Right renal pelvis (tissue), 4 donors: ENCODE data around the gene COL4A6. TPM values are rescaled to one million over a fixed set of nuclear protein-coding genes. Genes with fewer than 3 reads are reported as not detected.

Source experiments
- DNase-seq, 4 donors: peaks; one replicate each; pipeline ENCODE4 v3.0.0-alpha.2; 2013; ENCODE audit warnings: low read depth in 4 of 4, low spot score in 3 of 4, missing footprints in 1 of 4
- polyA plus RNA-seq, 4 donors: library from polyadenylated mRNA; unstranded; fragments of 120-200 nt; gene quantifications; one replicate each; pipeline ENCODE4 v1.2.1, GENCODE V29; 2013; ENCODE audit not compliant: insufficient read length in 4 of 4

COL4A6 gene
- polyA plus RNA-seq, 4 donors = 16.6 to 17.8 (median 17.3) TPM

- no peak for DNase-seq
These were observed 152.9 kb downstream of the COL4A6 start for GRCh38 chrX:108285356-108285755.

GRCh38 chrX:108275732-108276131, 162.5 kb downstream of the COL4A6 start:
- DNase-seq = no peak

DNA sequence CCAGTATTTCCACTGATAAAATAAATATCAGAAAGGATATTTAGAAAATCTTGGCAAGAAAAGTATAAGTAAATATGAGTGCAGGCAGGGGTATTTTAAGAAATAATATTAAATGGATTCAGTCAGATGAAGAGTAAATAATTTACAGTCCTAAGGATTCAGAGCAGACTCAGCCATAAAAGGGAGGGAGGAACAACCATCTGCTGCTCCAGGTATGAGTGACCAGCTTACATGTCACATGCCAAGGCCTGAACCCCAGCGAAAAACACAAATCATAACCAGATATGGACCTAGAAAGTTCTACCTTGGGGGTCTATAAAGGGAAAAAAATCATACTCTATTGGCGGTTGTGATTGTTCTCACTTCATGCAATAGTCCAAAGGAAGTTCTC, 166.8 kb downstream of the COL4A6 start:
- no peak for DNase-seq

- no peak for DNase-seq
These were observed 167.4 kb downstream of the COL4A6 start for GRCh38 chrX:108270739-108271396.

DNA sequence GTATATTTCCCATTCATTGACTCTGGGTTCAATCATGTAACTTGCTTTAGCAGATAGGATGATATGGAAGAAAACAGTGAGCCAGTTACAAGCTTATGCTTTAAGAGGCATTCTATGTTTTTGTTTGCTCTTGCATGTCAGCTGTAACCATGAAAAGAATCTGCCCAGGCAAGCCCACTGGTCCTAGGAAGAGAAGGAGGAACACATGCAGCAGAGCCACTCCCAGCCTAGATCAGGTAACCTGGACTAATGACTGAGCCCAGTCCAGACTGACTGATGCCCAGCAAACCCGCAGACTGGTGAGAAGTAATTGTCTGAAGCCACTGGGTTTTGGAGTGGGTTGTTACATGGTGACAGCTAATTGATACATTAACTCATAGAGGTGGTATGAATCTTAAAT, 167.9 kb downstream of the COL4A6 start:
- DNase-seq = no peak

DNA sequence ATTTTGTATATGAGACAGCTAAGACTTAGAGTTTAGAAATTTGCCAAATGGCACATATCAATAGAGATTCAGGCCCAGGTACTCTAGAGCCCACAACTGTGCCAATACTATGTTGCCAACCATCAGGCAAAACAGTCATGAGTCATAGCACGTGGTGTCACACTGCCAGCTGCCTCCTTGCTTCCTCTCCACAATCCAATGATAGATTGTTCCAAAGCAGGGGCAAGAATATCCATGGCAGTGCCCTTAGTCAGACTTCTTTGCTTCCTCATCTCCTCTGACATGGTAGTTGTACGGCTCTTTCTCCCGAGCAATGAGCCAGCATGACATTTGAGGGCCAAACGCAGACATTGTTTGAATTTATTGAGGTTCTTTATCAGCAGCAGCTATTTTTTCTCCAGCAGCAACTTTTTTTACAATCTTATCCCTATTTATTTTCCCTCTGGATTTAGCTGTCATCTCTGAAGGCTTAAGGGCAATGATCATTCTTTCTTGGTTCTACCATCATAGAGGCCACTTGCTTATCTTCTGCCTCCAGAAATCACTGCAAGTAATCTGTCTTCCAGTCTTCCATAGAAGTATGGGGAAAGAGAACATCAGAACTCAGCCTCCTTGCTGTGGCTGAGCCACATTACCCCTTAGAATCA, 169.7 kb downstream of the COL4A6 start:
- DNase-seq = no peak

GRCh38 chrX:108267557-108267956, 170.7 kb downstream of the COL4A6 start:
- DNase-seq = no peak

GRCh38 chrX:108264376-108264775, 173.8 kb downstream of the COL4A6 start:
- DNase-seq = no peak

DNA sequence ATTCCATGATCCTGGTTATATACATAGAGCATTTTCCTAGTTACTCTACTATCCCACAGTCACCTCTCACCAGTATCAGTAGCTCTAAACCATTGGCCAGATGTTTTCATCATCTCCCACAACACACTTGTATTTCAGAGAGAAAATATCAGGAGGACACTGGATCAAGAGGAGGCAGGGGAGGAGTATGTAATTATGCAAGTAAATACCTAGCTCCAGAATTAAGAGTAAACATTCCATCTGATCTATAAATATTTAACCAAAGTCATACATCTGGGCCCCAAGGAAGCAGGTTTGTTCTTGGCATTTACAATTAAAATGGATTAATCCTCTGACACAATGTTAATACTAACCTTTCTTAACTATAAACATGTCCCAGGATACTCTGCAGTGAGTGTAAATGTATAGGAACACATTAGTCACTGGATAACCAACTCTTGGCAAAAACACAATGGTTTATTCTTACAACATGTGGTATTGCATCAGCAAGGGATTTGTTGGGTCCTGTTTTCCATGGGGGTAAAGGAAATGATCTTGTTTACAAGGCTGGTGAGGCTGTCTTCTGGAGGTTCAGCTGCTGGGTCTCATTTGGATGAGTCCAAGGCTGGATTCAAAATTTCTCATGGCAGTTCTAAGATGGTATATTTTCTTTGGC, 176.5 kb downstream of the COL4A6 start:
- DNase-seq = no peak

DNA sequence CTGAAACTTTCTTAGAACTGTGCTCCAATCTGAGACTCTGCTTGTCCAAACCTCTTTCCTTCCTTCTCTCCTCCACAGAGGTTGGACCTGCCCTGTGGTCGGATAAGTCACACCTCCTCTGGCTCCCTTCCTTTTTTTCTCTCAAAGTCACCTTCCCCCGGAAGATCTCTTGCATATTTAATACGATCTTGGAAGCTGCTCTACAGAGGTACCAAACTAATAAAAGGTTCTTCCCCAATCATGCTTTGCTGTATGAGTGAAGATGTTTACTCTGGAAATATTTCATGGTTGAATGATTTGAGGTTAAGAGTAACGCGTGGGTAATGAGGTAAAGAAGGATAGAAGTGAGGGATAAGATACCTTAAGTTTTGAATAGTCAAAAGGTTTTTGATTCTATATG, 180.7 kb downstream of the COL4A6 start:
- no peak for DNase-seq

DNA sequence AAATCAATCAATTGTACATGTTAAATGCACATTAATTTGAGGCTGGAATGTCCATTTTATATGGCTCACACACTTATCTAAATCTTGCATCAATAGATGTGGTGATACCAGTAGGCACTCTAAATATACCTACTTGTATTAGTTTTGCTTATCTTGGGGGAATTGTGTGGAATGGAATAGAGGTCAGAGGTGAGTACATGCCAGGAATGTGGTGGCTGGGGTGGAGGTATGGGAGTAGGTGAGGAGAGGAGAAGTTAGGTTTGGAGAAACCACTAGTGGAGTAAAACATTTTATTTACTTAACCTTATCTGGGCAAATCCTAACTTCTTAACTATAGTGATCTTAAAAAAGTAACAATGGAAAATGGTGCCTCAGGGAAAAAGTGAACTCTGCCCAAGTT, 183.6 kb downstream of the COL4A6 start:
- DNase-seq = no peak

GRCh38 chrX:108250654-108251579, 187.3 kb downstream of the COL4A6 start:
- no peak for DNase-seq

DNA sequence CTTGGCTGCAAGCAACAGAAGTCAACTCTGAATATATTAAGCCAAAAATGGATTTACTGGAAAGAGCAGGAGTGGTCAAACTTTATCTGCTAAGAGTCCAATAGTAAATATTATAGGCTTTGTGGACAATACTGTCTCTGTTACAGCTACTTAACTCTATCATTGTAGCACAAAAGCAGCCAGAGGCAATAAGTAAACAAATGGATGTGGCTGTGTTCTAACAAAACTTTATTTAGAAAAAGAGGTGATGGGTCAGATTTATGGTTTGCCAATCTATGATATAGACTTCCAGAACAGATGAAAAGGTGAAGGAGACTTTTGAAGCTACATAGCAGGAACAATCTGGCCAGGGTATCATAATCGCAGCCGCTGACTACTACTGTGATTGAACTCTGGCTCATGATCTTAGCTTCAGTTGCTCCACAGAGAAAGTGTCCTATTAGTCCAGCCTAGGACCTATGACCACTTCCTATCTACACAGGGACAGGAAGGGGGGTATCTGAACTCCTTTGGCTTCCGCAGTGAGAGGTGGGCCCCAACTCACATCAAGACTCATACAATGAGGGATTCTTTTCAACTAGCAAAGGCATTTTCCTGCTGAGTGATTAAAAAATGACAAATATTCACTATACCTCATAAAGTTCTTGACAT, 191.8 kb downstream of the COL4A6 start:
- no peak for DNase-seq

DNA sequence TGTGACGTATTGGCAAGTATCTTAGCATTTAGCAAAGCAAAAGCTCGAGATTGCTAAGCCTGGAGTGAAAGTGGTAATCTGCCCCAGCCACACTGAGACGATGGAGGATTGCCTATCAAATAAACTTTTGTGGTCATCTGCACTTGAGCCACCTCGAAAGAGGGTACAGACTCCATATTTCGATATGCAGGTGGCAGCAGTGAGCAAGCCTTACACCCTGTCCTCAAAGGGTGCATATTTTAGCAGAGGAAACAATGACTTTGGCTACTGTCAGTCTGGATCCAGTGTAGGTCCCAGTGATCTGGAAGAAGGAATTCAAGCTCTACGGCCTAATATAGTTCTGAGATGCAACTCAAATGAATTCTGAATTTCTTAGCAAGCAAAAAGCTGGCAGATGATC, 192.8 kb downstream of the COL4A6 start:
- DNase-seq = no peak

DNA sequence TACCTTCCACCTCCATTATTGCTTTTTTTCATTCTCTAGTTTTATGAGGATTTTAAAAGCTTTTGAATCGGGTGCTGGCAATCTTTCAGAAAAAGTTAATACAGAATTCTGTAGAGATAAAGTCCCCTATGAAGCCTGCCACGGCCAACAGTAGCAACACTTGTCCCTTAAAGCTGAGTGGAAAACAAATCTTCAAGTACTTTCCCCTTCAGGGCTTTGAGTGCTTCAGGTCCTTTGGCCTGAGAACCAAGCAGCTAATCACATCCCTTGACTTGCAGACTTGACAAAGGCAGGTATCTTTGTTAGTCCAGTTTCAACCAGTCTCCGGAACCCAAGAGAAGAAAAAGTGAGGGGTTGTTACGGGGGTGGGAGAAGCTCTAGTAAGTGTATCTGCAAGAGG, 202.2 kb downstream of the COL4A6 start:
- DNase-seq = no peak

DNA sequence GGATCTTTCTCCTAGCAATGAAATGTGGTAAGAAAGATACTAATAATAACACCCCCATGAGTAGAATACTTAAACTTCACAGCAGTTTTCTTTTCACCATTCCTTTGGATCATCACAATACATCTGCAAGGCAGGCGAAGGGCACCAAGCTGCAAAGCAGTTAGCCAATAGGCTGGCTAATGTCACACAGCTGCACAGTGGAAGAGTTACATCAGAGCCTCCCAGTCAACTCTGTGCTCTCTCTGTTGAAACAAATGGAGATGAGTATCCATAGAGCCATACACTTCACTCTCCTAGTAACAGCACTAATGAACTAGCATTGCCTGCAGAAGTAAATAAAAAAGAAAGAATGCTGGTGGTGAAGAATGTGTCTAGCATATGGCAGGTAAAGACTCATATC, 207.6 kb downstream of the COL4A6 start:
- DNase-seq = no peak

DNA sequence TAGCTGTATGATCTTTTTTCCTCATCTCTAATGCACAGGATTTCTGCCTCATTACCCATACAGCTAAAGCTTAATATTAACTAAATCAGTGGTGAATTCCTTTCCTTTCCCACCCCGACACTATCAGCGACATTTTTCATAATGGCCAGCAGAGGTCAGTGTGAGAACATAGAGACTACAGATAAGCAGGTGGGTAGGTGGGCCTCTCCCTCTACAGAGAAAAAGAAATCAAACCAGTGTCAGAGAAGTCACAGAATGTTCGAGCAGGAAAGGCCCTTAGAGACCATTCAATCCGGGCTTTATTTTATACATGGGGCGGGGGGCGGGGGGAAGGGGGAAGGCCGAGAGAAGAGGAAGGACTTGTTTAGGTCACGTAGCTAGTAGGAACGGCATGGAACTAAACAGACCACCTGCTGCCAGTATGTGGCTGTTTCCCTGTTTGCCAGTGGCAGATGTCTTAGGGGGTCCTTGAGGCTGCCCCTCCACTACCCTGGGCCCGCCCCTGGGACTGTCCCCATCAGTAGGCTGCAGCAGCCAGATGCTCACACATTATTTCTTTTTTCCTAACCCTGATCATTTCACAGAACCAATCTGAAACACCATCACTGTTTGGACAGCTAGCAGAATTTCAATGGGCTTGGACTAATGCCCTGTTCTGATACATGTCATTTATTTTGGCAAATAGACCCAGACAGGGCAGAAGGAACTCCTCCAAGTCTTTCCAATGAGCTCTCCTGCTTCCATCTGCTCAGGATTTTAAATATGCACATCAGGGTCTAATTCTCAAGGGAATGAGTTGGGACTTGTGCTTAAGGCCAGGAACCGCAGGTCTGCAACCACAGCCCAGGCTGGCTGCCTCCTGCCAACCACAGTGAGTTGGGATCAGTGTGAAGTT, 213.2 kb downstream of the COL4A6 start:
- DNase-seq = peak in 3 of 4 donors; percentile 48 to 59 (median 52)

DNA sequence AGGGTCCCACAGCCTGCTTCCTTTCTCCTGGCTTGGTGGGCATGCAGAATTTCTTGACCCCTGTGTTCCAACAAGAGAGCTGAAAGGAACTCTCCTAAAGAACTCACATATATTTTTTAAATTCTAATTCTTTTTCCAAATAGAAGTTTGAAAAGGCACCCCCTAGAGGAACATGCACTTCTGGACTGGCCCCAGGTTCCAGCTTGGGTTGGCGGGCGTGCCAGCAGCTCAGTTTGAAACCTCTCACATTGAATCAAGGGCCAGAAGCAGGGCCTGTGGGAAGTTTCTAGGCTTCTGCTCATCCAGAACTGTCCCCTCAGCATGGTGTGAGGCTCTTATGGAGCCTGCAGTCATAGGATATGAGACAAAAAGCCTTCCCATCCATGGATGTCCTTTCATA, 214.0 kb downstream of the COL4A6 start:
- no peak for DNase-seq

- no peak for DNase-seq
These were observed 214.6 kb downstream of the COL4A6 start for GRCh38 chrX:108223585-108223984.
